ENCODE data around the gene KDSR.

The KDSR gene

DNA sequence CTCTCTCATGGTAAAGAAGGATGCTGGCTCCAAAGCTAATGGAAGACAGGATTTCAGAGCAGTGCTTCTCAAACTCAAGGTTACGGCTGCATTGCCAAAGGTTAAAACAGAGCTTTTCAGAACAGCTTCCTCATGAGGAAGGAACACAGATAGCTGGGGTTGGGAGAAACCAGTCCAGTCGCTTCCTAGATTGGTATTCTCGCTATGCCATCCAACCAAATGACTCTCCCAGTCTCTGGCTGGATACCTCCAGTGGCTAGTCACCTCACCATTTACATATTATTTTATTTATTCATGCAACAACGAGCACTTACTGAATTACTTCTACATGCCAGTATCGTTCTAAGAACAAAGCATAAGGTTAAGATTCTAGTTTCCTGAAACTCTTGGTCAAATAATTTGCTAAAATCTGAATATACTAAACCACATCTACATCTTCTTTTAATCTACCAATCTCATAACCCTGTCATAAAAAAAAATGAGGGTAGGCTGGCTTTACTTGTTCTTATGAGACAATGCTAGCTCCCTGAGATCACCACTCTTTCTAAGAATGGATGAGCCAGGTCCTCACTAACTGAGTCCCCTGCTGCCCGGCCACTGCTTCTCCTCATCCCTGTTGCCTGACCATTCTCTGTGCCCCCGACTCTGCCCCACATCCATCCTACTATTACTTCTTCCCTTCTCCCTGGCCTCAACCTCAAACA lies 20.4 kb downstream of the KDSR start:
- DNase-seq (ENCODE audit: insufficient read length, low spot score) (no peak), FAIRE-seq (no peak)
- TF ChIP-seq POLR2AphosphoS5 (IDR thresholded peaks at IDR 0.05; ENCODE audit: low read depth, low read length) (no peak), POLR2A (IDR thresholded peaks at IDR 0.05; ENCODE audit: low read depth, low read length) (no peak), SPI1 (IDR thresholded peaks at IDR 0.05; ENCODE audit: low read depth, low read length) (no peak), POU2F2 (IDR thresholded peaks at IDR 0.05; ENCODE audit: low read depth, low read length) (no peak), TAF1 (IDR thresholded peaks at IDR 0.05; ENCODE audit: low read depth, low read length) (no peak), PAX5 (IDR thresholded peaks at IDR 0.05; ENCODE audit: insufficient read depth, low read length, severe bottlenecking) (no peak)

DNA sequence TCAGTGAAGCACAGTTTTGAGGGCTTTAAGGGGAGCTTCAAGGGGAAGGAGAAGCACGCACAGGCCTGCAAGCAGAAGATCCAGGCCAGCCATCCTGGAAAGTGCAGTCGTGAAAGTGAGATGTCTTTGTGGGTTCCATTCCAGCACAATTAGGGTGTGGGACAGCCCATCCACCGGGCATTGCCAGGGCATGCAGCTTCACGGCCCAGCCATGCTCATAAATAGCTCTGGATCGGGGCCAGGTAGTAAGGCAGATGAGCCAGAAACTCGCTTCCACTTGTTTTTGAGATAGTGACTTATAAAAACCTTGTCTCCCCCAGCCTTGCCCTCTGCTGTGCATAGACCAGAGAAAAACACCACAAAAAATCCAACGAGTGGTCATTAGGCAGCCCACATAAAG lies 21.0 kb downstream of the KDSR start:
- no peak for DNase-seq (ENCODE audit: insufficient read length, low spot score)
- FAIRE-seq, result no peak
- TF ChIP-seq TAF1 (IDR thresholded peaks at IDR 0.05; ENCODE audit: low read depth, low read length) (no peak), SPI1 (IDR thresholded peaks at IDR 0.05; ENCODE audit: low read depth, low read length) (no peak), PAX5 (IDR thresholded peaks at IDR 0.05; ENCODE audit: insufficient read depth, low read length, severe bottlenecking) (no peak), POLR2AphosphoS5 (IDR thresholded peaks at IDR 0.05; ENCODE audit: low read depth, low read length) (no peak), POU2F2 (IDR thresholded peaks at IDR 0.05; ENCODE audit: low read depth, low read length) (no peak), POLR2A (IDR thresholded peaks at IDR 0.05; ENCODE audit: low read depth, low read length) (no peak)

DNA sequence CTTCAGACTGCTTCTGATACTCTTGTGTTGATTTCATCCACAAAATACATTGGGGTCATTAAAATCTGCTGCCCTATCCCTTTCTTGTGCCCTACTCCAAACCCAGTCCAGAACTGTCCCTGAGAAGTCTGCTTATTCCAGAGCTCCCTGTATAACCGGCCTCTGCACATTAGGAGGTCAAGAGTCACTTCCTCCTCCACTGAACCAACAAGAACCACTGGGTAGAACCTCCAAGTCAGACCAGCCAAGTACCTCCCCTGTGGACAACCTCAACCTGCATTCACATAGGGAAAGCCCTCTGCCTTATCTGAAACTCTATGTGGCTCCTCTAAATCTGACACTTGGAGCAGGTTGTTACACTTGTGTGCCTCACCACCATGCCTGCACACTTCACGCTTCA lies 22.1 kb downstream of the KDSR start:
- TF ChIP-seq POU2F2 (IDR thresholded peaks at IDR 0.05; ENCODE audit: low read depth, low read length), result no peak
- no peak for TF ChIP-seq TAF1 (IDR thresholded peaks at IDR 0.05; ENCODE audit: low read depth, low read length)
- no peak for TF ChIP-seq POLR2AphosphoS5 (IDR thresholded peaks at IDR 0.05; ENCODE audit: low read depth, low read length)
- no peak for TF ChIP-seq POLR2A (IDR thresholded peaks at IDR 0.05; ENCODE audit: low read depth, low read length)
- TF ChIP-seq PAX5 (IDR thresholded peaks at IDR 0.05; ENCODE audit: insufficient read depth, low read length, severe bottlenecking), result no peak
- no peak for TF ChIP-seq SPI1 (IDR thresholded peaks at IDR 0.05; ENCODE audit: low read depth, low read length)
- no peak for DNase-seq (ENCODE audit: insufficient read length, low spot score)
- FAIRE-seq, result no peak

DNA sequence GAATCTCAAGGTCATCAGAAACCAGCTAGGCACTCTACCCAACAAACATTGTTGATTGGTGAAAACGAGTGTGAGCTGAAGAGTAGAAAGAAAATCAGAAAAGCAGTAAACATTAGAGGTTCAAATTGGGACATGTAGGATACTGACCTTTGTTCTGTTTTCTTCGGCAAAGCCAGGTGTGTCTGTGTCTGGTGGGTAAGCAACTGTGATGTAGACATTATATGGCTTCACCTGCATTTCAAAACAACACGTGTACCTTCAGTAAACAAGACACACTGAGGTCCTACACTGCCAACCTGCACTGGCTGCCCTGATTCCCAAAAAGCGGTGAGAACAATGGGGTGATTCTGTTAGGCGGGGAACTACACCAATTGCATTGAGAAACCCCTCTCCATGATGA lies 22.7 kb downstream of the KDSR start:
- FAIRE-seq, result peak; percentile 43
- DNase-seq (ENCODE audit: insufficient read length, low spot score), result no peak
- TF ChIP-seq TAF1 (IDR thresholded peaks at IDR 0.05; ENCODE audit: low read depth, low read length) (no peak), POLR2A (IDR thresholded peaks at IDR 0.05; ENCODE audit: low read depth, low read length) (no peak), POU2F2 (IDR thresholded peaks at IDR 0.05; ENCODE audit: low read depth, low read length) (no peak), PAX5 (IDR thresholded peaks at IDR 0.05; ENCODE audit: insufficient read depth, low read length, severe bottlenecking) (no peak), SPI1 (IDR thresholded peaks at IDR 0.05; ENCODE audit: low read depth, low read length) (no peak), POLR2AphosphoS5 (IDR thresholded peaks at IDR 0.05; ENCODE audit: low read depth, low read length) (no peak)

DNA sequence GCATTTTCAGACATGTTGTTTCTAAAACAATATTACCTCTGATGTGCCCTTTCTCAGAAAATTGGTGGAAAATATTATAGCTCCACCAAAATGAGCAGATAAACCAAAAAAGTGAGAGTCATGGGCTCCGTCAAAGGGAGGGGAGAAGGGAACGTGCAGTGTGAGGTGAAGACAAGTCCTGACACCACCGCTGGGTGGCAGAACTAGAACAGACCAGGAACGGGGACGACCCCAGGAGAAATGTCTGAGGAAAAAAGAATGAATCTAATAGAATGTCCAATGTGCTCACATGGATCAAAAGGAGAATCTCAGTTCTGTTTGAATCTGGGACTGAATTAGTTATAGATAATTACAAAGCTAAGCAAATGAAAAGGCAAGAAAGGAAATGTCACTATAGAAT lies 24.8 kb downstream of the KDSR start:
- TF ChIP-seq POLR2A (IDR thresholded peaks at IDR 0.05; ENCODE audit: low read depth, low read length) (no peak), TAF1 (IDR thresholded peaks at IDR 0.05; ENCODE audit: low read depth, low read length) (no peak), POU2F2 (IDR thresholded peaks at IDR 0.05; ENCODE audit: low read depth, low read length) (no peak), SPI1 (IDR thresholded peaks at IDR 0.05; ENCODE audit: low read depth, low read length) (no peak), POLR2AphosphoS5 (IDR thresholded peaks at IDR 0.05; ENCODE audit: low read depth, low read length) (no peak), PAX5 (IDR thresholded peaks at IDR 0.05; ENCODE audit: insufficient read depth, low read length, severe bottlenecking) (no peak)
- FAIRE-seq, result peak; percentile 66
- no peak for DNase-seq (ENCODE audit: insufficient read length, low spot score)

DNA sequence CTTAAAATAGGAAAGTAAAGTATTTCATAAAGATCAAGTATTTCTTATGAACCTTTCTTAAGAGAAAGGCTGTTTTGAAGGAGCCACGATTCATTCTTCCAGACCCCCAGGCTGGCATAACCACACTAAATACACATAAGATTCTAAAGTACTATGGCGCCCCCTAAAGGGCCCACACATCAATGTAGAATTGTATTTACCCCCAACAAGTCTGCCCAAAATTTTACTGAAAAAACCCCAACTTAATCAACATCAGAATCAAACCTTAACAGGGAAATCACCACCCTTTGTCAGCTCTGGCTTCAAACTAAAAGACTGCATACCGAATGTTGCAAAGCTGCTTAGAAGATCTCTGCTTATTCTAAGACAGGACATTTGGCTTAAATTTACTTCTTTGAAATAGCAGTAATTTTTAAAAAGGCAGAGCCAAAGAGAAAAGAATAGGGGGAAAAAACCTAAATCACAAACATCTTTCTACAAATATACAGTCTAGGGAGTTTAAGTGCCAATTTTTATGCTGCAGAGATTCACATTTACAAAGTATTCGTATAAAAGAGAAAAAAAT lies 27.0 kb downstream of the KDSR start:
- FAIRE-seq (no peak), DNase-seq (ENCODE audit: insufficient read length, low spot score) (no peak)
- TF ChIP-seq POLR2A (IDR thresholded peaks at IDR 0.05; ENCODE audit: low read depth, low read length), result no peak
- no peak for TF ChIP-seq PAX5 (IDR thresholded peaks at IDR 0.05; ENCODE audit: insufficient read depth, low read length, severe bottlenecking)
- no peak for TF ChIP-seq POU2F2 (IDR thresholded peaks at IDR 0.05; ENCODE audit: low read depth, low read length)
- TF ChIP-seq TAF1 (IDR thresholded peaks at IDR 0.05; ENCODE audit: low read depth, low read length), result no peak

DNA sequence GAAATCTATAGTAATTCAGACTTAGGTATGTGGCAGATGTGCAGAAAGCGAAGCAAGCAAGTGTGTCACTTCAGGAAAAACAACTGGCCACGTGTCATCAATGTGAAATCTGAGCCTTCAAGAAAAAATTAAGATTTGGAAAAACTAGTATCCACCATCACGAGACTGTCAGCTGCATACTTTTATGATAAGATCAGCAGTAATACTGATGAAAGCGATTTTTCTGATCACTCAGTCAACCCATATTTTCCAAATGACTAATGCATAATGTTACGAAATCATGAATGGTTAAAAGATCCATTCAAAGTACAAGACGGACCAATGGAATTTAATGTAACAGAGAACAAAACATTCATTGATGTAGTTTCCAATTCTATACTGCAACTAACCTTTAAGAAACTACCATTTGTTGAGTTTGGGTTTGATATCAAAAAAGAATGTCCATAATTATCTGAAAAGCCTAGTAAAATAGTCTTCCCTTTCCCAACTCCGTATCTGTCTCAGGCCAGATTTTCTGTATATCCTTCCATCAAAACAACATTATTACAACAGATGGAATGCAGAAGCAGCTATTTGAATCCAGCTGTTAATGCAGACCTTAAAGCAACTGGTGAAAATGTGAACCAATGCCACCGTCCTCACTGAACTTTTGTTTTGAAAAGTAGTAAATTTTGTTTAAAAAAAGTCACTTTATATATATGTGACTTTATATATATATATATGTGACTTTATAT lies 30.5 kb downstream of the KDSR start:
- no peak for DNase-seq (ENCODE audit: insufficient read length, low spot score)
- no peak for FAIRE-seq
- TF ChIP-seq POLR2AphosphoS5 (IDR thresholded peaks at IDR 0.05; ENCODE audit: low read depth, low read length), result no peak
- no peak for TF ChIP-seq POLR2A (IDR thresholded peaks at IDR 0.05; ENCODE audit: low read depth, low read length)
- no peak for TF ChIP-seq POU2F2 (IDR thresholded peaks at IDR 0.05; ENCODE audit: low read depth, low read length)
- TF ChIP-seq PAX5 (IDR thresholded peaks at IDR 0.05; ENCODE audit: insufficient read depth, low read length, severe bottlenecking), result no peak
- TF ChIP-seq TAF1 (IDR thresholded peaks at IDR 0.05; ENCODE audit: low read depth, low read length), result no peak
- TF ChIP-seq SPI1 (IDR thresholded peaks at IDR 0.05; ENCODE audit: low read depth, low read length), result no peak

DNA sequence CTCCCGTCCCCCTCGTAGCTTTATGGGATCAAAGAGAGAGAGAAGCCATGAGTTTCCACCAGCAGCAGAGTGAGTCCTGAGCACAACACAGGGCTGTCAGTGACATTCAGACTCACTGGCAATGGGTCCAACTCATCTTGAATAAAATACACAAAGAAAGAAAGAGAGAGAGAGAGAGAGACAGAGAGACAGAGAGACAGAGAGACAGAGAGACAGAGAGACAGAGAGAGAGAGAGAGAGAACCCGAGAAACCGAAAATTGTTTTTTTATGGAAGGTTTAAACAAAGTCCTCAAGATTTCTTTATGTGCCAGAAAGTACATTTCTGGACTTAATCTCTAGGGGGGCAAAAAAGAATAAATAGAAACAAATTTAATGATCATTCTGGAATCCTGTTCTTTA lies 35.9 kb downstream of the KDSR start:
- no peak for FAIRE-seq
- DNase-seq (ENCODE audit: insufficient read length, low spot score), result no peak
- TF ChIP-seq PAX5 (IDR thresholded peaks at IDR 0.05; ENCODE audit: insufficient read depth, low read length, severe bottlenecking), result no peak
- TF ChIP-seq POLR2AphosphoS5 (IDR thresholded peaks at IDR 0.05; ENCODE audit: low read depth, low read length), result no peak
- no peak for TF ChIP-seq POU2F2 (IDR thresholded peaks at IDR 0.05; ENCODE audit: low read depth, low read length)
- no peak for TF ChIP-seq SPI1 (IDR thresholded peaks at IDR 0.05; ENCODE audit: low read depth, low read length)
- TF ChIP-seq POLR2A (IDR thresholded peaks at IDR 0.05; ENCODE audit: low read depth, low read length), result no peak
- no peak for TF ChIP-seq TAF1 (IDR thresholded peaks at IDR 0.05; ENCODE audit: low read depth, low read length)

DNA sequence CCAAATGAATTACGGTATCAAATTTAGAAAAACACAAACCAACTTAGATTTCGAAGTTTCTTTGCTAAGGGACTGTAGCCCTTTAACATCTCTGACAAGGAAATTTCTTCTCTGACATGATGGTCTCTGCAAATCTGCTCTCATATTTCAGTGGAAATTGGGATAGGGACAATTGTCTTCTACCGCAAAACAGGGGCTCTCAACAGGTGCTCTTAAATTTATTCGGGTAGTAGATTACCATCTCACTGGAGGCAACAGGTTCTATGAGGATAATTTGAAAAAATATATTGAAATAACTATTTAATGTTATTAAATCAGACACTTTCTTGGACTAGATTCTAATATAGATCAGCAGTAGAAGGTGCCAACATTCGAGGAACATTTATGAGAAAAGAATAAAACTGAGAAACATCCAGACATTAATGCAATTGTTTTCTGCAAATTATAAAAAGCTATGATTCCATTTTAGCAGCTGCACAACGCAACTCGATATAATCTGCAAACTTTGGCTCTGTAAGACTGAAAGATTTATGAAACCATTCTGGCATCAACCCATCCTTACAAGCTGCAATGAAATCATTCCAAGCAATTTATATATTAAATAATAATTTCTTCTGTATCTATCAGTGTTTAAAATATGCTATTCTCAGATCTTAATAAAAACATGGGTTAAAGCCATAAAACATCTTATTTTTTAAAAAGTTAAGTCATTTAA lies 37.4 kb downstream of the KDSR start:
- DNase-seq (ENCODE audit: insufficient read length, low spot score) (no peak), FAIRE-seq (no peak)
- TF ChIP-seq PAX5 (IDR thresholded peaks at IDR 0.05; ENCODE audit: insufficient read depth, low read length, severe bottlenecking), result no peak
- TF ChIP-seq POU2F2 (IDR thresholded peaks at IDR 0.05; ENCODE audit: low read depth, low read length), result no peak
- no peak for TF ChIP-seq SPI1 (IDR thresholded peaks at IDR 0.05; ENCODE audit: low read depth, low read length)
- no peak for TF ChIP-seq POLR2AphosphoS5 (IDR thresholded peaks at IDR 0.05; ENCODE audit: low read depth, low read length)
- TF ChIP-seq POLR2A (IDR thresholded peaks at IDR 0.05; ENCODE audit: low read depth, low read length), result no peak
- TF ChIP-seq TAF1 (IDR thresholded peaks at IDR 0.05; ENCODE audit: low read depth, low read length), result no peak

All from GM12891 (cell line).